Keratinocyte (primary cell): ENCODE results near the gene JMJD1C.

Source experiments
- EZH2 ChIP-seq: IDR thresholded peaks from one replicate; pipeline ENCODE4 v1.6.1; 2012; ENCODE audit warnings: inconsistent platforms, mild to moderate bottlenecking, low read length, moderate library complexity
- TF ChIP-seq, protein P1 (sequence below), 3 experiments: IDR thresholded peaks in 1 of 3; conservative IDR thresholded peaks in 1 of 3; optimal IDR thresholded peaks in 1 of 3; 2 replicates in 2 of 3; 3 replicates in 1 of 3; pipeline versions ENCODE3 to v1.5.1; 2011; ENCODE audit warnings: low read length in 3 of 3, mild to moderate bottlenecking in 3 of 3, moderate library complexity in 2 of 3, control low read depth in 1 of 3, inconsistent platforms in 1 of 3; ENCODE audit not compliant: insufficient read depth in 2 of 3; ENCODE audit errors: extremely low read depth in 1 of 3

GRCh38 chr10:63424576-63424975 is 41.2 kb downstream of the JMJD1C start:
- no peak for TF ChIP-seq EZH2
- TF ChIP-seq, protein P1, sequence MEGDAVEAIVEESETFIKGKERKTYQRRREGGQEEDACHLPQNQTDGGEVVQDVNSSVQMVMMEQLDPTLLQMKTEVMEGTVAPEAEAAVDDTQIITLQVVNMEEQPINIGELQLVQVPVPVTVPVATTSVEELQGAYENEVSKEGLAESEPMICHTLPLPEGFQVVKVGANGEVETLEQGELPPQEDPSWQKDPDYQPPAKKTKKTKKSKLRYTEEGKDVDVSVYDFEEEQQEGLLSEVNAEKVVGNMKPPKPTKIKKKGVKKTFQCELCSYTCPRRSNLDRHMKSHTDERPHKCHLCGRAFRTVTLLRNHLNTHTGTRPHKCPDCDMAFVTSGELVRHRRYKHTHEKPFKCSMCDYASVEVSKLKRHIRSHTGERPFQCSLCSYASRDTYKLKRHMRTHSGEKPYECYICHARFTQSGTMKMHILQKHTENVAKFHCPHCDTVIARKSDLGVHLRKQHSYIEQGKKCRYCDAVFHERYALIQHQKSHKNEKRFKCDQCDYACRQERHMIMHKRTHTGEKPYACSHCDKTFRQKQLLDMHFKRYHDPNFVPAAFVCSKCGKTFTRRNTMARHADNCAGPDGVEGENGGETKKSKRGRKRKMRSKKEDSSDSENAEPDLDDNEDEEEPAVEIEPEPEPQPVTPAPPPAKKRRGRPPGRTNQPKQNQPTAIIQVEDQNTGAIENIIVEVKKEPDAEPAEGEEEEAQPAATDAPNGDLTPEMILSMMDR (optimal IDR thresholded peaks at IDR 0.05 in 1 of 3, IDR thresholded peaks at IDR 0.05 in 1 of 3, conservative IDR thresholded peaks at IDR 0.05 in 1 of 3; ENCODE audit: extremely low read depth in 1 of 3, insufficient read depth in 2 of 3, low read length in 3 of 3), result no peak
